H1 (cell line): ENCODE results near the gene CACUL1.

Experiments used
- EZH2 ChIP-seq: fragments of 200-600 bp; sonication (generic); IDR thresholded peaks from 2 replicates; pipeline ENCODE4 v1.7.1; 2012; ENCODE audit warnings: low read depth, mild to moderate bottlenecking, moderate library complexity, low read length, inconsistent platforms; ENCODE audit not compliant: severe bottlenecking
- POLR2A ChIP-seq, 2 experiments: IDR thresholded peaks; 1 replicate in 1 of 2; 2 replicates in 1 of 2; pipeline ENCODE4 v1.6.1; 2011; ENCODE audit warnings: low read depth in 2 of 2, low read length in 2 of 2, mild to moderate bottlenecking in 2 of 2; ENCODE audit errors: control extremely low read depth in 1 of 2
- POLR2AphosphoS5 ChIP-seq: IDR thresholded peaks from 2 replicates; pipeline ENCODE4 v1.6.1; 2011; ENCODE audit warnings: low read depth, low read length
- RAD21 ChIP-seq, 2 experiments: IDR thresholded peaks in 1 of 2; conservative IDR thresholded peaks in 1 of 2; 2 replicates each; pipeline ENCODE4 v1.6.1; 2011; ENCODE audit warnings: low read depth in 2 of 2, low read length in 2 of 2, improper control_type of control experiment in 1 of 2, inconsistent platforms in 1 of 2, mild to moderate bottlenecking in 1 of 2, moderate library complexity in 1 of 2
- SIN3A ChIP-seq, 2 experiments: IDR thresholded peaks in 1 of 2; conservative IDR thresholded peaks in 1 of 2; 2 replicates each; pipeline ENCODE4 v1.6.1; 2011 to 2012; ENCODE audit warnings: low read length in 2 of 2, improper control_type of control experiment in 1 of 2, low read depth in 1 of 2, mild to moderate bottlenecking in 1 of 2
- TF ChIP-seq, protein P1 (sequence below): IDR thresholded peaks from 2 replicates; pipeline ENCODE4 v1.6.1; 2011; ENCODE audit warnings: low read length, improper control_type of control experiment
- TF ChIP-seq, protein P2 (sequence below): IDR thresholded peaks from 2 replicates; pipeline ENCODE4 v1.6.1; 2012; ENCODE audit warnings: low read length, inconsistent platforms
- TF ChIP-seq, protein P3 (sequence below), 3 experiments: IDR thresholded peaks; 1 replicate in 2 of 3; 2 replicates in 1 of 3; pipeline versions ENCODE4 v1.5.1 to v1.6.1; 2011; ENCODE audit warnings: low read length in 3 of 3, mild to moderate bottlenecking in 3 of 3, inconsistent platforms in 2 of 3, low read depth in 1 of 3, moderate library complexity in 1 of 3; ENCODE audit not compliant: insufficient read depth in 1 of 3; ENCODE audit errors: control extremely low read depth in 1 of 3

DNA sequence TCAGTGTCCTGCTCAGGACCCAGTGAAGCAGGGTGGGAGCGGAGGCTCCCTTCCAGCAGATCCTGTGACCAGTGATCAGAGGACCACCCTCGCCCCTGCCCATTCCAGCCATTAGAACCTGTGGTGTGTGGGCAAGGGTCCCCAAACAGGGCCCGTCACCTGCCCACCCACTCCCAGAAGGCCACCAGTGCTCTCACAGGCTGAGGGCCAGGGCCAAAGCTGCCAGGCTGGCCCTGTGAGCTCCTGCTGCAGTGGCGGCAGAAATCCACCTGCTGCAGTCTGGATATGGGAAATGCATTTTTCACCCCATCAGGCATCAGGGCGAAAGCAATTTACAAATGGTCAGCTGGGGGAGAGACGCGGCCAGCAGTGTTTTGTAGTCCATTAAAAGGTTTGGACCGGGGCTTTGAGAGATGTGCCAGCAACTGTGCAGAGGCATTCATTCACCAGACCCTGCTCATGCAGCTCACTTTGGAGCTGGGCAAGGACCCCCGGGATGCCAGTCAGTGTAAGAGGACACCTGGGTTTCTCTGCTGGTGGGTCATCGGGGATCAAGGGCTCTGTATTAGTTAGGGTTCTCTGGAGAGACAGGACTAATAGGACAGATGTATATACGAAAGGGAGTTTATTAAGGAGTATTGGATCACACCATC lies 84.2 kb downstream of the CACUL1 start:
- TF ChIP-seq, protein P1, sequence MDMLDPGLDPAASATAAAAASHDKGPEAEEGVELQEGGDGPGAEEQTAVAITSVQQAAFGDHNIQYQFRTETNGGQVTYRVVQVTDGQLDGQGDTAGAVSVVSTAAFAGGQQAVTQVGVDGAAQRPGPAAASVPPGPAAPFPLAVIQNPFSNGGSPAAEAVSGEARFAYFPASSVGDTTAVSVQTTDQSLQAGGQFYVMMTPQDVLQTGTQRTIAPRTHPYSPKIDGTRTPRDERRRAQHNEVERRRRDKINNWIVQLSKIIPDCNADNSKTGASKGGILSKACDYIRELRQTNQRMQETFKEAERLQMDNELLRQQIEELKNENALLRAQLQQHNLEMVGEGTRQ, result no peak
- TF ChIP-seq SIN3A (conservative IDR thresholded peaks at IDR 0.05 in 1 of 2, IDR thresholded peaks at IDR 0.05 in 1 of 2; ENCODE audit: low read depth in 1 of 2, low read length in 2 of 2) (no peak), POLR2A (IDR thresholded peaks at IDR 0.05; ENCODE audit: control extremely low read depth in 1 of 2, low read depth in 2 of 2, low read length in 2 of 2) (no peak), RAD21 (IDR thresholded peaks at IDR 0.05 in 1 of 2, conservative IDR thresholded peaks at IDR 0.05 in 1 of 2; ENCODE audit: low read depth in 2 of 2, low read length in 2 of 2) (no peak), POLR2AphosphoS5 (no peak), EZH2 (no peak)
- TF ChIP-seq, protein P2, sequence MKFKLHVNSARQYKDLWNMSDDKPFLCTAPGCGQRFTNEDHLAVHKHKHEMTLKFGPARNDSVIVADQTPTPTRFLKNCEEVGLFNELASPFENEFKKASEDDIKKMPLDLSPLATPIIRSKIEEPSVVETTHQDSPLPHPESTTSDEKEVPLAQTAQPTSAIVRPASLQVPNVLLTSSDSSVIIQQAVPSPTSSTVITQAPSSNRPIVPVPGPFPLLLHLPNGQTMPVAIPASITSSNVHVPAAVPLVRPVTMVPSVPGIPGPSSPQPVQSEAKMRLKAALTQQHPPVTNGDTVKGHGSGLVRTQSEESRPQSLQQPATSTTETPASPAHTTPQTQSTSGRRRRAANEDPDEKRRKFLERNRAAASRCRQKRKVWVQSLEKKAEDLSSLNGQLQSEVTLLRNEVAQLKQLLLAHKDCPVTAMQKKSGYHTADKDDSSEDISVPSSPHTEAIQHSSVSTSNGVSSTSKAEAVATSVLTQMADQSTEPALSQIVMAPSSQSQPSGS, result no peak
- TF ChIP-seq, protein P3, sequence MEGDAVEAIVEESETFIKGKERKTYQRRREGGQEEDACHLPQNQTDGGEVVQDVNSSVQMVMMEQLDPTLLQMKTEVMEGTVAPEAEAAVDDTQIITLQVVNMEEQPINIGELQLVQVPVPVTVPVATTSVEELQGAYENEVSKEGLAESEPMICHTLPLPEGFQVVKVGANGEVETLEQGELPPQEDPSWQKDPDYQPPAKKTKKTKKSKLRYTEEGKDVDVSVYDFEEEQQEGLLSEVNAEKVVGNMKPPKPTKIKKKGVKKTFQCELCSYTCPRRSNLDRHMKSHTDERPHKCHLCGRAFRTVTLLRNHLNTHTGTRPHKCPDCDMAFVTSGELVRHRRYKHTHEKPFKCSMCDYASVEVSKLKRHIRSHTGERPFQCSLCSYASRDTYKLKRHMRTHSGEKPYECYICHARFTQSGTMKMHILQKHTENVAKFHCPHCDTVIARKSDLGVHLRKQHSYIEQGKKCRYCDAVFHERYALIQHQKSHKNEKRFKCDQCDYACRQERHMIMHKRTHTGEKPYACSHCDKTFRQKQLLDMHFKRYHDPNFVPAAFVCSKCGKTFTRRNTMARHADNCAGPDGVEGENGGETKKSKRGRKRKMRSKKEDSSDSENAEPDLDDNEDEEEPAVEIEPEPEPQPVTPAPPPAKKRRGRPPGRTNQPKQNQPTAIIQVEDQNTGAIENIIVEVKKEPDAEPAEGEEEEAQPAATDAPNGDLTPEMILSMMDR (IDR thresholded peaks at IDR 0.05; ENCODE audit: control extremely low read depth in 1 of 3, insufficient read depth in 1 of 3, low read depth in 1 of 3, low read length in 3 of 3), result no peak
